Measurements from ENCODE around the gene NRG2.

NRG2 gene

GRCh38 chr5:139900546-139901250 is 142.4 kb downstream of the NRG2 start:
- DNase-seq, result no peak

GRCh38 chr5:139898981-139899380 is 144.1 kb downstream of the NRG2 start:
- DNase-seq, result no peak

- DNase-seq, result no peak
These were observed 145.1 kb downstream of the NRG2 start for GRCh38 chr5:139897982-139898381.

GRCh38 chr5:139897342-139897741 is 145.8 kb downstream of the NRG2 start:
- no peak for DNase-seq

- DNase-seq, result no peak
These were observed 146.4 kb downstream of the NRG2 start for GRCh38 chr5:139896718-139897117.

- no peak for DNase-seq
These were observed 147.5 kb downstream of the NRG2 start for GRCh38 chr5:139895647-139896046.

- DNase-seq, result no peak
These were observed 148.1 kb downstream of the NRG2 start for GRCh38 chr5:139895046-139895445.

- no peak for DNase-seq
These were observed 149.2 kb downstream of the NRG2 start for GRCh38 chr5:139893873-139894272.

- DNase-seq, result no peak
These were observed 153.7 kb downstream of the NRG2 start for GRCh38 chr5:139889410-139889809.

- no peak for DNase-seq
These were observed 154.7 kb downstream of the NRG2 start for GRCh38 chr5:139888370-139888769.

GRCh38 chr5:139886213-139886612 is 156.9 kb downstream of the NRG2 start:
- DNase-seq, result no peak

GRCh38 chr5:139885857-139886208 is 157.3 kb downstream of the NRG2 start:
- no peak for DNase-seq

- no peak for DNase-seq
These were observed 157.8 kb downstream of the NRG2 start for GRCh38 chr5:139885172-139885856.

GRCh38 chr5:139884734-139885133 is 158.4 kb downstream of the NRG2 start:
- no peak for DNase-seq

GRCh38 chr5:139884144-139884543 is 159.0 kb downstream of the NRG2 start:
- no peak for DNase-seq

- peak; percentile 59 for DNase-seq
These were observed 160.0 kb downstream of the NRG2 start for GRCh38 chr5:139882961-139883539.

- DNase-seq, result no peak
These were observed 160.8 kb downstream of the NRG2 start for GRCh38 chr5:139882316-139882715.

- no peak for DNase-seq
These were observed 161.9 kb downstream of the NRG2 start for GRCh38 chr5:139881143-139881733.

- no peak for DNase-seq
These were observed 162.5 kb downstream of the NRG2 start for GRCh38 chr5:139880416-139881142.

- no peak for DNase-seq
These were observed 165.0 kb downstream of the NRG2 start for GRCh38 chr5:139878093-139878492.

- DNase-seq, result no peak
These were observed 165.9 kb downstream of the NRG2 start for GRCh38 chr5:139877129-139877597.

- DNase-seq, result no peak
These were observed 167.1 kb downstream of the NRG2 start for GRCh38 chr5:139875957-139876356.

Measured in COR-L47 (cell line).